ENCODE data around the gene PITPNC1. TPM values are rescaled to one million over a fixed set of nuclear protein-coding genes. Genes with fewer than 3 reads are reported as not detected.

Gene PITPNC1
- total RNA-seq, 4 donors from 2014 or later, result 9.1 to 15.1 (median 13.3) TPM

GRCh38 chr17:67364847-67365737 is 12.0 kb upstream of the PITPNC1 start:
- intact Hi-C loops (cut with DNase I), result no loop called here
- Histone ChIP-seq H3K4me1 (peaks cover 8 to 63% (median 38%) of the 10 kb centered on the region in 3 donors), H3K36me3 (peaks cover 0 to 16% (median 0%) of the 10 kb centered on the region in 3 donors), H3K27ac (peak overlapping the region; percentile 95 to 97 (median 96)), H3K9me3 (no peaks in the 10 kb centered on the region), H3K4me3 (peak overlapping the region; percentile 88 to 100 (median 92)), H3K27me3 (no peaks in the 10 kb centered on the region)
- 33 to 34% methylated on average over 21 of the region's 26 CpGs for WGBS, 2 donors
- no peak for DNase-seq
- TF ChIP-seq CTCF (IDR thresholded peaks at IDR 0.05), result no peak
- no peak for TF ChIP-seq POLR2A (IDR thresholded peaks at IDR 0.05)

DNA sequence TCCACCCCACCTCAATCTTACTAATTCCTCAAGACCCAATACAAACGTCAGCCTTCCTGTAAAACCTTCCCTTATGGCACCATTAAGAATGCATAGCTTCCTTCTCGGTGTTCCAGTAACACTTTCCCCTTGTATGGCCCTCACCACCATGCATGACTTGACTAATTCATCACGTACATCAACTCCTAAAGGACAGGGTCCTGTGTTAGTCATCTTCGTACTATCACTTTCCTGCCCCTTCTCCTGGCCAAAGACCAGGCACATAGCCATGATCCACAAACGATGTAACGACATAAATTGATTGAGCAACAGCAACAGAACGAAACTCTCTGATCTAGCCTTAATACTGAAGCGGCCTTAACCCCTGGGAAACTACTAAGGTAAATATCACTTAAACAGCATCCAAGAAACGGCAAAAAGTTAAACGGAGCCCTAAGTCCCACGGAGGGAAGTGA is 11.3 kb upstream of the PITPNC1 start:
- Histone ChIP-seq H3K9me3 (no peaks in the 10 kb centered on the region), H3K36me3 (peaks cover 0 to 10% (median 0%) of the 10 kb centered on the region in 3 donors), H3K4me1 (peaks cover 8 to 56% (median 31%) of the 10 kb centered on the region in 3 donors), H3K27ac (peak overlapping the region; percentile 95 to 97 (median 96)), H3K27me3 (no peaks in the 10 kb centered on the region), H3K4me3 (peak overlapping the region; percentile 88 to 100 (median 92))
- intact Hi-C loops (cut with DNase I), result no loop called here
- 0% methylated on average over 11 of the region's 11 CpGs for WGBS, 2 donors
- DNase-seq, result no peak
- TF ChIP-seq CTCF (IDR thresholded peaks at IDR 0.05) (no peak), POLR2A (IDR thresholded peaks at IDR 0.05) (no peak)

- Histone ChIP-seq H3K4me3 (peak within 1 kb of the TSS; percentile 88 to 100 (median 92)), H3K27ac (peak within 1 kb of the TSS; percentile 95 to 97 (median 96)), H3K9me3 (no peaks in the 10 kb centered on the region), H3K4me1 (peaks cover 8 to 49% (median 24%) of the 10 kb centered on the region in 3 donors), H3K36me3 (peaks cover 0 to 9% (median 0%) of the 10 kb centered on the region in 3 donors), H3K27me3 (no peaks in the 10 kb centered on the region)
- WGBS, 2 donors, result 2% methylated on average over 16 to 18 of the region's 55 CpGs
- DNase-seq, result peak; percentile 71
- intact Hi-C loops (cut with DNase I), result no loop called here
- TF ChIP-seq CTCF (IDR thresholded peaks at IDR 0.05) (peak in 2 of 6 experiments; percentile 7 to 22), POLR2A (IDR thresholded peaks at IDR 0.05) (peak in 3 of 4 donors; percentile 46 to 83 (median 77))
Measured at GRCh38 chr17:67366193-67367157, 10.6 kb upstream of the PITPNC1 start, which contains the start of gene PSMD12. Gene PSMD12, minus strand, starts transcription at chr17:67366577. Its CDS starts 58 bp downstream, at chr17:67366519.

GRCh38 chr17:67369676-67370075 is 7.4 kb upstream of the PITPNC1 start:
- Histone ChIP-seq H3K9me3 (no peaks in the 10 kb centered on the region), H3K4me1 (peaks cover 0 to 23% (median 14%) of the 10 kb centered on the region in 3 donors), H3K27ac (no peak overlapping the region), H3K27me3 (no peaks in the 10 kb centered on the region), H3K36me3 (no peaks in the 10 kb centered on the region), H3K4me3 (no peak overlapping the region)
- no peak for TF ChIP-seq CTCF (IDR thresholded peaks at IDR 0.05)
- TF ChIP-seq POLR2A (IDR thresholded peaks at IDR 0.05), result no peak
- intact Hi-C loops (cut with DNase I), result no loop called here
- no peak for DNase-seq

Data from esophagus squamous epithelium (tissue), 5 donors.